Stimulated activated CD4-positive, alpha-beta T cell treated with anti-CD3 and anti-CD28 coated beads, TNF-alpha, amount 100 ng/mL, for 48 hours (primary cell): ENCODE data around the gene NRF1.

Experiments used
- DNase-seq, 3 donors: peaks; one replicate each; pipeline ENCODE4 v3.0.0-alpha.2; 2020; ENCODE audit warnings: low read depth in 3 of 3

Gene NRF1

DNA sequence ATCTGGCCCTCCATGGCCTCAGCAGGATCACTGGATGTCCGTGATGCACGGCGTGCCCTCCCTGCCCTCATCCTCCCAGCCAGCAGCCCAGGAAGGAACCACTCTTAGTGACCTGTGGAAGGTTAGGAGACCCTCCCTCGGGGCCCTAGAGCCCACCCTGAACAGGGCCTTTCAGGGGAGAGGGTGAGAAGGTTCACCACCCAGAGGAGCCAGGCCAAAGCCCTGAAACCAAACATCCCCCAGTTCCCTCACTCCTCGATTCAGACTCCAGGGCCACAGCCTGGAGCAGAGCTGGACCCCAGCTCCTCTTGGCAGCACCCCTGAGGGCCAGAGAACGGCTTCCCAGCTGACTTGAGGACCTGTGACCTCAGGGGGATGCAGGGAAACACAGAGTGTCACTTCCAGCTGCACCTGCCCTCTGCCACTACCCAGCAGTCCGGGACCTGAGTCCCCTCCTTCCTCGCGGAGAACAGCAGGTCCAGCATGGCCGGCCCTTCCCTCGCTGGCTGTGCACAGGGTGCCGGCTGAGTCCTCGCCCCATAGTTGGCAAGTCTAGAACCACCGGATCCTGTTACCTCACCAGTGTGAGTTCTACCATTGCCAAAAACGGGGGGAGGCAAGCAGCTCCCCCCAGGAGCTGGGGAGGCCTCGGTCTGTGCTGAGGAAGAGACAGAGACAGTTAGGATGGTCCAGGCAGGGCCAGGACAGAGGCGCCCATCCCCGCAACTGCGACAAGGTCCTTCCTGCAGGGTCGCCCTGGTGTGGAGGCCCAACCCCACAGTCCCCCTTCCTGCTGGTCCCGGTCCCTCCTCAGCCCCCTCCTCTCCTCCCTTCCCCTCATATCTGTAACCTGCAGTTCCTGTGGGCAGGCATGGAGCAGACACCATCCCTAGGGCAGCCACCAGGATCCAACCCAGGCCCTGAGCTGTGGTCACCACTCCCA is 158.6 kb downstream of the NRF1 start:
- no peak for DNase-seq

DNA sequence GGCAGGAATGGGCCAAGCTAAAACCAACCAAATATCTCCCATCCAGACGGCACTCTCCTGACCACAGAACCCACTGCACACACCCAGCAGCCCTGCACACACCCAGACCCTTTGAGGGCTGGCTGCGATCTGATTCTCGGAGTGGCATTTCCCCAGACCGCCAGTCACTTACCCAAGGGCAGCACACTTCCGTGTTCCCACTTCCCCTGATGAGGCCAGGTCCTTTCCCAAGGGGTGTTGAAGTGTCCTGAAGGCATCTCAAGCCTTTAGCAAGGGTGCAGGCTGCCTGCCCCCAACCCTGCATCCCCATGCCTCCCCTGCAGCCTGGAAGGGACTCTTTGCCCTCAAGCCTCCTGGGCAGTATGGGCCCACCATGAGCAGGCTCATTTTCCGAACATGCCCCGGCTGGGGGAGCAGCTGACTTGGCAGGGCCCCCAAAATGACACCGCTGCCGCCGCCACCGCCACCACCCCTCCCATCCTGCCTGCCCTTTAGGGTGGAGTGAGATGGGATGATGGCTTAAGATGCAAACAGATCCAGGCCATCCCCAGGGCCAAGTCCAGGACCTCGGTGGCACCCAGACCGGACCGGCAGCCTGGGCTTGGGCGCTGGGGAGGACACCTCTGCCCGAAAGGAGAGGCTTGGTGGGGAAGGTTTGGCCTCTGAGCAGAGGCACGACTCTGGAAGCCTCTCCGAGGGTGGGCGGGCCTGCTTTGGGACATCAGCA is 159.8 kb downstream of the NRF1 start:
- no peak for DNase-seq

DNA sequence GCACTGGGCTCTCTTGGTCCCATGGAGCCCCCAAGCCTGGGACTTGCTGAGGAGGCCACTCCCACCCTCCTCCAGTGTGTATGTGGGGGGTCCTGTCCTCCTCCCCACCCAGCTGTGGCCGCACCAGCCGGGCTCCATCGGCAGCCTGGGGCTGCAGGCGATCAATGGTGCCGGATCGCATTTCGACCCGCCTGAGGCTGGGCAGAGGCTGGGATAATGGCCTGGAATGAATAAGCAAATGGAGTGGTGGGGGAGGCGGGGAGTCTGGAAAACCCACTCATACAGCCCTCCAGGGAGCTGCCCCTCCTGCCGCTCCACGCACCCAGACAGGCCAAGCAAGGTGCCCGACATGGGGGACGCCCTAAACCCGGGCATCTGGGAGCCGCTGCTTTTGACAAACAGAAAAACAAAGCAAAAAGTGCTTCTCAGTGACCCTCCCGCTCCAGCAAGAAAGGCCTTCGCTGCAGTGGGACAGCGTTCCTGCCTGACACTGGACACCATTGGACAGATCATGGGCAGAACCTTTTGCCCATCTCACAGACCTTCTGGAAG is 160.5 kb downstream of the NRF1 start:
- no peak for DNase-seq

DNA sequence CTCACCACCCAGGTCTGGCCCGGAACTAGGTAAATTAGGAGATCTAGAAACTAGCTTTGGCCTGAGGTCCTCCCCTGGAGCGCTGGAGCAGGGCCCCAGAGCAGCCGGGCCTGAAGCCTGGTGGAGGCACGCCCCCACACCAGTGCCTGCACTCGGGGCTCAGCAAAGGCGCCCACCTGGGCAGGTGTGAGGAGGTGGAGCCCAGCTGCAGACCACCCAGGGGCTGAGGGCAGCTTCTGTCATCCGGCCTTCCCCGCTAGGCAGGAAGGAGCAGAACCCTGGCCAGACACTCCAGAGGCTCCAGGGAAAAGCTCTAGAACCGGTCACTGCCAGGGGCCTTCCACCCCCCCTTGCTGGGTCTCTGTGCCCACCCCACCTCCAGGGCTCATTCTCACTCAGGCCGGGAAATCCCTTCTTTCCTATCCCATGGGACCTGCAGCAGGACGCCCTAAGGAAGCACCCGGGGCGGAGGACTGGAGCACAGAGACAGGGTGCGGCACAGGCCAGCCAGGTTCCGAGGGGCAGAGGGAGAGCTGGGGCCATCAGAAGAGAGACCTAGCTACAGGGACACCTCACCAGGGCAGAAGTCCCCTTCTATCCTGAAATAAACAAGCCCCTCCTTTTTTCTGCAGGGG is 161.2 kb downstream of the NRF1 start:
- no peak for DNase-seq

DNA sequence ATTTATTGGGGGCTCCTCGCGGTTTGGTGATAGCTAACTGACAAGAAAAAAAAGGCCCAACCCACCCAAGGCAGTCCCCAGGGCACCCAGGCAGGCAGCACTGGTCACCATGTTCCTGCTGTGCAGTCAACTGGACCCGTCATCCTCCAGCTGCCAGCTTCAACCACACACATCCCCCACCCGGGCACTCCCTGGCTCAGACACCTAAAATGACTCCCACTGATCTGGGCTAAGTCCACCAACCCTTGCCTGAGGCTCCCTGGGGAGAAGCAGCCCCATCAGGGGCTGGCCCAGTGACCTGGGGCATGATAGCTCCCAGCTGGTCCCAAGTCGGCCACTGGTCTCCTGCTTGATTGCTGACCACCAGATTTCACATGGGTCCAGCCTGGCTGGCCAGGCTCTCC is 161.8 kb downstream of the NRF1 start:
- DNase-seq, result no peak

DNA sequence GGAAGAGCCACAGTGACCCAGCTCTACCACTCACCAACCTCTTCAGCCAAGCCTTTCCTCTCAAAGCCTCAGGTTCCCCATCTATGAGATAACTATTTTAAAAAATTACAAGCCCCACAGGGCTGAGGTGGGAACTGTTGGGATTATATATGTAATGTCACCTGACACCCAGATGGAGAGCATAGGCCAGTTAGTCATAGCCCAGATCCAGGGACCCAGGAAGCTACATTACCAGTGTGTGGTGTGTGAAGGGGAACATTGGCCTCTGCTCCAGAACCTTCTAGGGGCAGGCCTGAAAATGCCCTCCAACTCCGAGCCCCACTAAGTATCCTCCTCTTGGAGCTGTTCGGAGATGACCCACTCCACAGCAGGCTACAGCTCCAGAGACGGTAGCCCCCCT is 162.4 kb downstream of the NRF1 start:
- DNase-seq, result no peak

DNA sequence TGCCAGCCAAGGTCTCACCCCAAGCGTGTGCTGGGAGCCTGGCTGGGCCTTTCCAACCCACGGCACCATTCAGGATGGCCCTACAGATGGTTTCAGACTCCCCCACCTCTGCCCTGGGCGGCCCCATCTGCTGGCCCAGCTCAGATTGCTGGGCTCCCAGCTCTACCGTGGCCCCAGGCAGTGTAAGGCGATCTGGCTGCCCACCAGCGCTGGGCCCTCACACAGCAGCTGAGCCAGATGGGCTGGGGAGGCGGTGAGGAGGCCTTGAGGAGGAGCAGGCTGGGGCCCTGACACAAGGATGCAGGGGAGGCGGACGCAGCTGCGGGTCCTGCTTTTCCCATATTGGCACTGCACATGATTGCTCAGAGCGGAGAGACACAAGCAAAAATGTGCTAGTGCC is 162.8 kb downstream of the NRF1 start:
- DNase-seq, result no peak

DNA sequence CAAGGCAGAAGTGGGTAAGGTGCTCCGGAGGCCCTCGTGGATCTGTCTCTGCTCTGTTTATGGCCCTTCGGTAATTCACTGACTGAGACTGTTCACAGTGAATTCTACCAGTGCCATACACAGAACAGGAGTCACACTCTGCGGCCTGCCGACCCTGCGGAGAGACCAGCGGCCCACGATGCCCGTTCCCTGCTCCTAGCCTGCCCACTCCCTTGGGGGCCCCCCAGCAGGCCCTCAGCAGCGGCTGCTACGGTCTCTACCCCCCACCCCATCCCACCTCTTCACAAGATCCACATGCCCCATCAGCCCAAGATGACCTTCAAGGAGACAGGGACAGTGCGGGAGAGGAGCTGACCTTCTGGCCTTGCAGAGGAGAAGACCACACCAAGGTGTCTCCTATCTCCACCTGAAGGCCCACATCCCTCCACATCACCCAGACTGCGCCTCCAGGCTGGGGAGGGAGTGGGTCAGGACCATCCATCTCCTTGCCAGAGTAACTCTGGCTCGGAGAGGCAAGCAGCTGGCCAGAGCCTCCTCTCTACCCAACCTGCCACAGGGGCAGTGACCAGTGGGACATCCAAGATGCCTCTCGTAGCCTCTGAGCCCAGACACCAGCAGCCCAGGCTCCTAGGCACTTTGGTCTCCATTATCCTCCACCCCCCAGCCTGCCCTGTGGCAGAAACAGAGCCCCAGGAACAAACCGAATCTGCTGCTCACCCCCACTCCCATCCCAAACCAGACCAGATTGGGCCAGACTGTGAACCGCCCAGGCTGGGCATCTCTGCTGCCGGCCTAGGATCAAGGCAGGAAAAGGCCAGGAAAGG is 163.6 kb downstream of the NRF1 start:
- DNase-seq, result no peak

DNA sequence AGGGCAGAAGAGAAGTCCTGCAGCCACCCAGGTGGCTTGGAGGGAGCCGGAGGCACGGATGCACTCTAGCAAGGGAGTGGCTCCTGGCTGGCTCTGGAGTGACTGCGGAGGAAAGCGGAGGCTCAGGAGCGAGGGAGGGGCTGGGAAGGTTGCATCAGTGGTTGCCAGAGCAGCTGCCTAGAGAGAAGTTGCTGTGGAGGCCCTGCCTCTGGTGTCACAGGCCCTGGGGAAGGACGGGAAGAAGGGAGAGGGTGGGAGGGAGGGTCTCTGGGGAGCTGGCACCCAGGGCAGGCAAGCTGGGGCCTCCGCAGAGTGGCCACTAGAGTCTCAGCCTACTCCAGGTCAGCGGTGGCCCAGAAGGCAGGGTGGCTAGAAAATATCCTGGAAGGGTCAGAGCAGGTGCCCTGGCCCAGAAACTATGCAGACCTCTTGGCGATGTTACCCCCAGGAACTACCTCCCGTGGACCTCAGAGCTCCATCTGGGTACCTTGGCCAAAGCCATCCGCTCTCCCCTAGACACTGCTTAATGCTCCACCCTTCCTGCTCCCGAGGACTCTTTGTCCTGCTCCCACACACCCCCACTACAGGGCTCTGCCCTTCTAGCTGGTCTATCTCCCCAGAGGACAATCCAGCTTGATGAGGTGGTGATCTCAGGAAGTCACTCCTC is 164.3 kb downstream of the NRF1 start:
- no peak for DNase-seq

DNA sequence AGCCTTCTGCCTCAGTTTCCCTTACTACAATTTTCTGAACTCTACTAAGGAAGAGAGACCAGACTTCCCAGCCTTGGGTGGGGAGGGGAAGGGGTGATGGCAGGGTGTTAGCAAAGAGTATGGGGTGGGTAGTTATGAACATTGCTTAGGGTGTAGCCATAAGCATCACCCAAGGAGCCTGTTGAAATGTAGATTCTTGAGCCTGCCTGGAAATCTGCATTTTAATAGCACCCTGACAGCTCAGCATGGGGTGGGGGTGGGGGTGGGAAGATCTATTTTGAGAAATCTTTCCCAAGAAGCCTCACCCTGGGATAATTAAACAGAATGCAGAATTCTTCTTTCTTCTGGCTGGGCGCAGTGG is 164.8 kb downstream of the NRF1 start:
- no peak for DNase-seq

DNA sequence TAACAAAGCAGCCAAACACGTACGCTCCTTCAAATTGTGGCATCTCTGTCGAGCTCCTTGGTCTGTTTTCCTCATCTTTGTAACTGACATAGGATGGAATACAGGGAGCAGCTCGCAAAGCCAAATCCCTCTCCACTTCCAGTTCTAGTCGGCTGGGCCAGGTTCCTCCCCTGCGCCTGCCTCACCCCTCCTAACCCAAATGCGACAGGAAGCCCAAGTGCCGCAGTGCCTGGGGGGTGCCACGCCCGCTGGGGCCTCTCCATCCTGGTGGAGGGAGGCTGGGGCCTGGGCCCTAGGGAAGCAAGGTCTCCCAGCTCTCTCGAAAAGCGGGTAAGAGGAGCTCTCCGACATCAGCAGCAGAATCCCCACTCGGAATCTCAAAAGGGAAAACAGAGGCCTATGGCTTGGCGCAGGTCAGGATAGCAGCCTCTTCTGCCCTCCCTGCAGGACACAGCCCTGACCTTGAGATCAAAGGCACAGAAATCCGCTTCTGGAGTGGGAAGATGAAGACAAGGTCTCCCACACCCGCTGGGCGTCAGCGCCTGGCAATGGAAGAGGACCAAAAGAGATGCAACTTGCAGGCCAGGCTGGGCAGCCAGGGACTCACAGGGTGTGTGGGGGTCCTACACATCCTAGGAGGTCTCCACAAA is 165.8 kb downstream of the NRF1 start:
- no peak for DNase-seq

DNA sequence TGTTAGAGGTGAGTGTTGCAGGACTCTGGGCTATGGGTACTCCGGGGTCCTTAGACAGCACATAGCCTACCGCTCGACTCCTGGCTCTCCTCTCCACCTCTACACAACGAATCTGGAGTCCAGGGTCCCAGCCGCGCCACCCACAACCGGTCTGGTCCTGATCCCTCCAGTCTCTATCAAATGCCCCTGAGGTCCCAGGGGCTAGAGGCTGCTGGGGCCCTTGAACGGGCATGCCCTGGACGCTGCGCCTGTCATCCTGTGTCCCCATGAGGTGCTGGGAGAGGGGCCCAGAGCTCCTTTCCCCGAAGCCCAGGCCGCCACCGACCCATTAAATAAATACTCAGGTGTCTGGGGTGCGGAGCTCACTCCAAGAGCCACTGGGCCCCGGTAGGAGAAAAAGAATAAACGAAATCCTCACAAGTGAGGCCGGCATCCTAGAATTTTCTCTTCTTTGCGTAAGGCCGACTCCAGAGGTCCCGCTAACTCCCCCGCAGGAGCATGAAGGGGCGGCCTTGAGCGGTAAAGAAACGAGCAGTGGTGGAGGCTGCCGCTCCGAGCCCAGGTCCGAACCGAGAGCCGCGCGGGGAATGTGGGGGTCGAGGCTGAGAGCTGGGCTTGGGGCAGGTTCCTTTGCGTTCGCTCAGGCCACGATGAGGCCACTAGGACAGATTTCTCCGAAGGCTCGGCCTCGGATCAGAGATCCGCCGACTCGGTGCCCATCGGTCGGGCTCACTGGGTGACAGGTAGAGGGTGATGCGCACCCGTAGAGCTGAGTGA is 166.7 kb downstream of the NRF1 start:
- DNase-seq, result no peak

DNA sequence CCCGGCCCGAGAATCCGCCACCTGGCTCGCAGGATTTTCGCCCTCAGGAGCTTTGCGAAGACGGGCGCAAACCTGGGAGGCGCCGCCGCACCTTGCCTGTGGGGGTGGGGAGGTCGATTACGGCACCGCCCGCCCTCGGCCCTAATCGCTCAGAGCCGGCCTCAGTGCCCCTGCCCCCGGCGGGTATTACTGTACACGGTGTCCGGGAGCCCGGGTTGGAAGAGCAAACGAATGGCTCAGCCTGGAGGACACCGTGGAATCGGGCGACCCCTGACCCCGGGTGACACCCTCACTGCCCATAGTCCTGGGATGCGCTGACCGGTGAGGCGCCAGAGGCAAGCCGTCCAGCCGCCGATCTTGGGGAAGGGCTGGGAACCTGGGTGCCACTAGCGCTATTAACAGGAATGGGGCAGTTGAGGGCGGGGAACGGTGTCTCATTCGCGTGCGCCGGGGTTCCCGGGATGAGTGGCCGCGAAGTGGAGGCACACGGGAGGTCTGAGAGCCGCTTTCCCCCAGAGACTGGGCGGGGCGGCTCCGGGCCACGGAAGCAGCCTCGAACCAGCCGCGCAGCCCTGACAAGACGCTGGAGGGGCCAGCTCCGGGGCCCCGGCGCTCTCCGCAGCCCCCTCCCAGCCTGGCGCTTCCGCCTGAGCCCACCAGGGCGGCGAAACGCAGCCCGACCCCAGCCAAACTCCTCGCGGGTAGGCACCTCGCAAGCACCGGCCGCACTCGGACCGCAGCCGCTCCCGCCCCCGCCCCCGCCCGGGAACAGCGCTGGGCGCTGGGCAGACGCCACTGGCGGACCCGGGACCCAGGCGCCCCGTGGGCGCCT is 167.5 kb downstream of the NRF1 start:
- DNase-seq, result no peak

DNA sequence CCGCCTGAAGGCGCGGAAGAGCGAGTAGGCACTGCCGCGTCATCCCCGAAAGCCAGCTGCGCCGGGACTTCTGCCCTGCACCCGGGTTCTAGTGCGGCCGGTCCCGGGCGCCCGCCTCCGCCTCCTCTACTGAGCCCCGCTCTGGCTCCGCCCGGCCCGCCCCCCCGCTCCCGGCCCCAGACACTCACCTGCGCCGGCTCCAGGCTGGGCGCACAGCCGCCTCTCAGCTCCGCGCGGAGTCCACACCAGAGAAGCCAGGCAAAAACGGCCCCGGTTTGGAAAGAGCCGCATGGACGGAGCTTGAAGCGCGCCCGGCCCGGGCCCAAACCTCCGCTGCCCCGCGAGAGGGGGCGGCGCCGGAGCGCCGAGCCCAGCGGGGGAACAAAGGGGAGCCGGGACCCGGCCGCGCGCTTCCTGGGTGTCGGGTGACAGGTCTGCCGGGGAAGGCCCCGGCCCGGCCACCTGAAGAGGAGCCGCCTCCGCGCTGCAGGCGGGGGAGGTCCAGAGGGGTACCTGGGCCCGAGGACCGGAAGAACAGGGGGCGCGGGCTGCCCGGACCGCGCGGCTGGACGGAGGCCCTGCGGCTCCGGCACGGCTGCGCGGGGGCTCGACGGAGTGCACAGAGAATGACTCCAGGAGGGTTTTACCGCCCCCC is 168.2 kb downstream of the NRF1 start:
- DNase-seq, result no peak

DNA sequence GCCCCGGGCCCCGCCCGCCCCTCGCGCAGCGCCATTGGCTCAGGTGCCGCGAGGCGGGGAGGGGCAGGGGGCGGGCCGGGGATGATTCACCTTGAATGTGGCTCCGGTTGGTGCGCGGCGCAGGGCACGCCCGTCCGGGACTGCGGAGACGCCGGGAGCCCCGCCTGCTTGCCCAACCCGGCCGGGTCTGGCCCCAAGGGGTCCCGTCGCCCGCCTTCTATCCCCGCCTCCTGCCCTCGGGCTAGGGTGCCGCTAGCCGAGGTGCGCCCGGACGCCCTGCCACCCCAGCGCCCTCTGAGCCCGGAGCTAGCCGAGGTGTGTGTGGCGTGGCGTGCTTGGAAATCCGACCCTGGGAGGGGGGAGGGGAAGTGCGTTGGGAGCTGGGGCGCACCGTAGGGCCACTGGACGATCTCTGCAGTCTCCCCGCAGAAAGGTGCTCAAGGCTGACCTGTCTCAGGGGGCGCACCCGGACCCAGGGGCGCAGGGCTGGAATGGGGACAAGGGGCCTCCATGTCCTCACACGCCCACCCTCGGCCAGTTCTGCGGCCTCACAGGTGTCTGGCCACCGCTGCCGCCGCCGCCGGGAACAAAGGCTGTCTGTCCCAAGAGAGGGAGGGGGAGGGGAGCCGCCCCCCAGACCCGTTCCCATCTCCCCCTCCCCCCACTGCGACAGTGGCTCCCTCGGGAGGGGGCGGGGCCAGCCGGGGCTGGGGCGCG is 168.9 kb downstream of the NRF1 start:
- peak; percentile 48 to 82 (median 64) for DNase-seq

DNA sequence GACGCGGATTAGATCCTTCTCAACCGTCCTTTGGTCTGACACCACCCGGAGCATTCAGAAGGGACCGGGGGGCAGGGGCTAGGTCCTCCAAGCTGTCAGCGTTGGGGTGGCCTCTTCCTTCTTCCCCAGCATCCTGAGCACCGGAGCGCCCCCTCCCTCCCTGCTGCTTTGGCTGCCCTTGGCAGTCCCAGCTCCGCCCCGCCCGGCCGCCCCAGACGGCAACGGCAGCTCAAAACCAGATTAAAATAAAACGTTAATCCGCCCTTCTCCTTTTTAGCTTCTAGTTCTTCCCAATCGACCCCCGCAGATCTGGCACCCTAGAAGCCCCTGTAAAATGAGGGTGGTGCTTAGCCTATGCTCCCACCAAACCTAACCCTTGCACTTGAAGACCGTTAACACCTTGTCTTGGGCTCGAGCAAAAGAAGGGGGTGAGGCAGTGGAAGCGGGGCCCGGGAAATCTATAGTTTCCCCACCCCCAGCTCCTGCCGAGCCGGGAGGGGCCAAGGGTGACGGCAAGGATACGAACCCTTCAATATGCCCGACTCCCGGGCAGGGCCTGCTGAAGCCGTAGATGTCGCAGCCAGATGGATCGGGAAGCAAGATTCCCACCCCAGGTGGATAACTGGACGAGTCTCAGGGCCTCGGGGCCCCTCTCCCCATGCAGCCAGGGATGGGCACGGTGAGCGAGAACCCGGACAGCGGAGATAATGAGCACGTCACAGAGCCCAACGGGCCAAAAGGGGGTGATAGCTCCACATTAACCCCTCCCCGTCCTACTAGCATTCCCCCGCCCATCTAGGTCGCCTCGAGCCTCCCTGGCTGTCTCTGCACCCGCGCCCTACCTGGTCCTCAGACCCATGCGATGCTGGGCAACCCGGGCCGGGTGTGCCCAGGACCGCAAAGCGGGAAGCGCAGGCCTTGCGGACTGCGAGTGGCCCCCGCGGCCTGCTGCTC is 169.7 kb downstream of the NRF1 start:
- no peak for DNase-seq
